Measurements from ENCODE around the gene MKRN2. TPM values are rescaled to one million over a fixed set of nuclear protein-coding genes. Genes with fewer than 3 reads are reported as not detected.
"Not testable (repeated sequence)": the region's sequence is repeated elsewhere in the genome, so short reads cannot be mapped to it uniquely, and the experiment has no call there.

The MKRN2 gene
- total RNA-seq, 4 donors from 2014 or later: 37.8 to 53.6 (median 40.7) TPM

DNA sequence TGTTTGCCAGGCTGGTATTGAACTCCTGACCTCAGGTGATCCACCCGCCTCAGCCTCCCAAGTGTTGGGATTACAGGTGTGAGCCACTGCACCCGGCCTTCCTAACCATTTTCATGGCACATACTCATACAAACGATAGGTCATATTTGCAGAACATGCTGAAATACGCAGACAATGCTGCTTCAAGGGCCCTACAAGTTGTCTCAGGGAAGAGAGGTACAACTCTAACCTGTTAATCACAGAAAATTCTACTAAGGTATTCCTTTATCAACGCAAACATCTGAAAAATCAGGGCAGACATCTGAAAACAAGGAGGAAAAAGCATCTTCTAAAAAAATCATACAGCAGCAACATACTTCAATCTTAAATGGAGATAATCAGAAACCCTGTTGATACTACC lies 67.2 kb downstream of the MKRN2 start:
- no peak for DNase-seq
- Histone ChIP-seq H3K4me1 (peaks cover 24 to 53% of the 10 kb centered on the region in 2 donors), H3K4me3 (replicated peaks in 1 of 3) (no peak overlapping the region), H3K36me3 (no peaks in the 10 kb centered on the region), H3K27ac (peak overlapping the region; percentile 4 to 35 (median 5)), H3K9me3 (no peaks in the 10 kb centered on the region), H3K27me3 (no peaks in the 10 kb centered on the region)
- intact Hi-C loops (cut with DNase I): no loop called here
- WGBS, 2 donors: 75 to 78% methylated on average over 5 of the region's 5 CpGs
- no peak for TF ChIP-seq POLR2A (IDR thresholded peaks at IDR 0.05)
- TF ChIP-seq, protein P1, sequence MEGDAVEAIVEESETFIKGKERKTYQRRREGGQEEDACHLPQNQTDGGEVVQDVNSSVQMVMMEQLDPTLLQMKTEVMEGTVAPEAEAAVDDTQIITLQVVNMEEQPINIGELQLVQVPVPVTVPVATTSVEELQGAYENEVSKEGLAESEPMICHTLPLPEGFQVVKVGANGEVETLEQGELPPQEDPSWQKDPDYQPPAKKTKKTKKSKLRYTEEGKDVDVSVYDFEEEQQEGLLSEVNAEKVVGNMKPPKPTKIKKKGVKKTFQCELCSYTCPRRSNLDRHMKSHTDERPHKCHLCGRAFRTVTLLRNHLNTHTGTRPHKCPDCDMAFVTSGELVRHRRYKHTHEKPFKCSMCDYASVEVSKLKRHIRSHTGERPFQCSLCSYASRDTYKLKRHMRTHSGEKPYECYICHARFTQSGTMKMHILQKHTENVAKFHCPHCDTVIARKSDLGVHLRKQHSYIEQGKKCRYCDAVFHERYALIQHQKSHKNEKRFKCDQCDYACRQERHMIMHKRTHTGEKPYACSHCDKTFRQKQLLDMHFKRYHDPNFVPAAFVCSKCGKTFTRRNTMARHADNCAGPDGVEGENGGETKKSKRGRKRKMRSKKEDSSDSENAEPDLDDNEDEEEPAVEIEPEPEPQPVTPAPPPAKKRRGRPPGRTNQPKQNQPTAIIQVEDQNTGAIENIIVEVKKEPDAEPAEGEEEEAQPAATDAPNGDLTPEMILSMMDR (IDR thresholded peaks at IDR 0.05): no peak

DNA sequence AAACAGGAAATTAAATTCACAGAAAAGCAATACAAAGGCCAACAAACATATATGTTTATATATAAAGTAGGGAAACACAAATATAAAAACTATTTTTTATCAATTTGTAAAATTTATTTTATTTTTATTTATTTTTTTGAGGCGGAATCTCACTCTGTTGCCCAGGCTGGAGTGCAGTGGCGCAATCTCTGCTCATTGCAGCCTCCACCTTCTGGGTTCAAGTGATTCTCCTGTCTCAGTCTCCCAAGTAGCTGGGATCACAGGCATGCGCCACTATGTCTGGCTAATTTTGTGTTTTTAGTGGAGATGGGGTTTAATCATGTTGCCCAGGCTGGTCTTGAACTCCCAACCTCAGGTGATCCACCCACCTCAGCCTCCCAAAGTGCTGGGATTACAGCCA lies 68.1 kb downstream of the MKRN2 start:
- H3K4me1 ChIP-seq: peaks cover 32 to 62% of the 10 kb centered on the region in 2 donors
- intact Hi-C loops (cut with DNase I): not testable (repeated sequence)
- WGBS, 2 donors: 92 to 95% methylated on average over 3 of the region's 3 CpGs

DNA sequence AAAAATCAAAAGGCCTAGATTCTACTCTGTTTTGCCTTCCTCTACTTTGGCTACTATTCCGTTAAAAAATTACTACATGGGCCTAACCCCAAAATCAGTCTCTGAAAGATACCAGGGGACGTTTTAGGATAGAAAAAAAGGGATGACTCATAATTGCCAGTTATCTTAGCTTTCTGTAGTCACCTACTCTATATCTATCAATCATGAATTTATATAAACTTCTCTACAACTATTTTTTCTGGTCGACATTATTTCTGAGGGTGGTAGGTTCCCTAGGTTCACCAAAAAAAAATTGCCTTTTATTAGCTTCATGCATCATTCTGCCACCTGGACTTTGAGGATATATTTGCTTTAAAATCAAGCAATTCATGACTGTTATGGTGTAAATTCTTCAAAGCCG lies 70.5 kb downstream of the MKRN2 start:
- WGBS, 2 donors: 49 to 53% methylated on average over 4 of the region's 4 CpGs
- H3K27me3 ChIP-seq: no peaks in the 10 kb centered on the region
- no peak overlapping the region for H3K4me3 ChIP-seq (replicated peaks in 1 of 3)
- intact Hi-C loops (cut with DNase I): no loop called here
- H3K36me3 ChIP-seq: no peaks in the 10 kb centered on the region
- TF ChIP-seq POLR2A (IDR thresholded peaks at IDR 0.05): no peak
- TF ChIP-seq, protein P1 (IDR thresholded peaks at IDR 0.05): no peak
- H3K27ac ChIP-seq: peak overlapping the region in 1 of 3 donors; percentile 53
- no peak for DNase-seq
- no peaks in the 10 kb centered on the region for H3K9me3 ChIP-seq
- peaks cover 54 to 85% of the 10 kb centered on the region in 2 donors for H3K4me1 ChIP-seq

More for the DNA sequence above, 68.1 kb downstream of the MKRN2 start:
- H3K27ac ChIP-seq: peak overlapping the region in 2 of 3 donors; percentile 1 to 45
- not testable (repeated sequence) for H3K36me3 ChIP-seq; DNase-seq; H3K27me3 ChIP-seq; H3K9me3 ChIP-seq; H3K4me3 ChIP-seq (replicated peaks in 1 of 3)

DNA sequence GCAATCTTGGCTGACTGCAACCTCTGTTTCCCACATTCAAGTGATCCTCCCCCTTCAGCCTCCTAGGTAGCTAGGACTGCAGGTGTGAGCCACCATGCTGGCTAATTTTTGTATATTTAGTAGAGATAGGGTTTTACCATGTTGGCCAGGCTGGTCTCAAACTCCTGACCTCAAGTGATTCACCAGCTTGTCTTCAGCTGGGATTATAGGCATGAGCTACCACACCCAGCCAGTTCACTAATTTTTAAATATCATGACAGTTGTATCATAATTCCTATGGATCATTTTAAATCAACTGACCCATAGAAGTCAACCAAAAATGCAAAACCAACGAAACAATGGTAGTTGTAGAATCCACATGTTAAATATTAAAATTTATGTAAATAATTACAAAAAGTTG lies 71.9 kb downstream of the MKRN2 start:
- intact Hi-C loops (cut with DNase I): no loop called here
- Histone ChIP-seq H3K27me3 (no peaks in the 10 kb centered on the region), H3K27ac (peak overlapping the region in 2 of 3 donors; percentile 5 to 33), H3K4me1 (peaks cover 66 to 96% of the 10 kb centered on the region in 2 donors), H3K36me3 (no peaks in the 10 kb centered on the region), H3K9me3 (no peaks in the 10 kb centered on the region), H3K4me3 (replicated peaks in 1 of 3) (no peak overlapping the region)
- DNase-seq: no peak
- WGBS, 2 donors: 95 to 98% methylated on average over 1 of the region's 1 CpG
- TF ChIP-seq, protein P1 (IDR thresholded peaks at IDR 0.05): no peak

DNA sequence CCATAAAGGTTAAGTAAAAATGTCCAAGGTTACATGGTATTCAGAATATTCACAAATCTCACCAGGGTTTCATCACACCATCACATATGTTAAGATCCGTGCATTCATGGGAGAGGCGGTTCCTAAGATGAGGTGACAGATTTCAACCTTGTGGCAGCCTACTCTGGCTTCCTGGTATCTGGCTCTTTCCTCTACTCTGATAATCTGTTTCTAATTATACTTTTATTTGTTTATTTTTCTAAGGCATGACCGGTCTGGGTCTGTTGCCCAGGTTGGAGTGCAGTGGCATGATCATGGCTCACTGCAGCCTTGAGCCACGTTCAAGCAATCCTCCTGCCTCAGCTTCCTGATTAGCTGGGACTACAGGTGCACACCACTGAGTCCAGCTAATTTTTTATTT lies 72.7 kb downstream of the MKRN2 start:
- no peak overlapping the region for H3K4me3 ChIP-seq (replicated peaks in 1 of 3)
- intact Hi-C loops (cut with DNase I): no loop called here
- WGBS, 2 donors: 43 to 45% methylated on average over 4 of the region's 4 CpGs

More for the DNA sequence above, 72.7 kb downstream of the MKRN2 start:
- DNase-seq: peak; percentile 58 to 76
- Histone ChIP-seq H3K9me3 (no peaks in the 10 kb centered on the region), H3K27me3 (no peaks in the 10 kb centered on the region), H3K27ac (peak overlapping the region in 2 of 3 donors; percentile 19 to 33), H3K4me1 (peaks cover 60 to 89% of the 10 kb centered on the region in 2 donors), H3K36me3 (no peaks in the 10 kb centered on the region)
- TF ChIP-seq, protein P1 (IDR thresholded peaks at IDR 0.05): no peak
- no peak for TF ChIP-seq POLR2A (IDR thresholded peaks at IDR 0.05)

Data from thyroid gland (tissue), 4 donors.